Endodermal cell (in vitro differentiated cells): ENCODE measurements around the gene CHST14. TPM values are rescaled to one million over a fixed set of nuclear protein-coding genes. Genes with fewer than 3 reads are reported as not detected.

Source experiments
- DNase-seq: peaks from one replicate; pipeline ENCODE4 v3.0.0-alpha.2; 2017
- H3K27ac ChIP-seq: 2 replicates; pipeline ENCODE4 v1.5.1; 2013; ENCODE audit warnings: mild to moderate bottlenecking, low read depth, low read length, moderate library complexity
- H3K27me3 ChIP-seq: 2 replicates; pipeline ENCODE4 v1.6.1; 2013; ENCODE audit warnings: mild to moderate bottlenecking, low read length, moderate library complexity; ENCODE audit not compliant: insufficient read depth, control insufficient read depth, poor library complexity, severe bottlenecking
- H3K36me3 ChIP-seq: 2 replicates; pipeline ENCODE4 v1.7.0; 2013; ENCODE audit warnings: mild to moderate bottlenecking, low read length, moderate library complexity; ENCODE audit not compliant: control insufficient read depth, insufficient read depth
- H3K4me1 ChIP-seq: one replicate; pipeline ENCODE4 v1.7.0; 2013; ENCODE audit warnings: low read length; ENCODE audit not compliant: control insufficient read depth, insufficient read depth
- H3K4me3 ChIP-seq: 2 replicates; pipeline ENCODE4 v1.5.1; 2013; ENCODE audit warnings: mild to moderate bottlenecking, low read length, moderate library complexity
- H3K9ac ChIP-seq: 2 replicates; pipeline ENCODE4 v1.6.1; 2013; ENCODE audit warnings: mild to moderate bottlenecking, low read length, moderate library complexity; ENCODE audit not compliant: poor library complexity, severe bottlenecking; ENCODE audit errors: extremely low read depth
- H3K9me3 ChIP-seq: 2 replicates; pipeline ENCODE4 v1.6.1; 2013; ENCODE audit warnings: mild to moderate bottlenecking, low read length, moderate library complexity; ENCODE audit not compliant: control insufficient read depth
- H3K27ac Mint-ChIP-seq: 2 replicates; pipeline ENCODE4 v1.8.0; 2020; ENCODE audit warnings: mixed read lengths
- H3K27me3 Mint-ChIP-seq: 2 replicates; pipeline ENCODE4 v1.8.0; 2021; ENCODE audit warnings: mild to moderate bottlenecking, mixed read lengths; ENCODE audit not compliant: insufficient read depth
- H3K36me3 Mint-ChIP-seq: 2 replicates; pipeline ENCODE4 v1.8.0; 2020; ENCODE audit warnings: low read depth, mixed read lengths
- H3K4me1 Mint-ChIP-seq: 2 replicates; pipeline ENCODE4 v1.8.0; 2020; ENCODE audit warnings: mixed read lengths
- H3K4me3 Mint-ChIP-seq: 2 replicates; pipeline ENCODE4 v1.8.0; 2020; ENCODE audit warnings: mild to moderate bottlenecking, moderate library complexity, mixed read lengths
- H3K9me3 Mint-ChIP-seq: 2 replicates; pipeline ENCODE4 v1.8.0; 2020; ENCODE audit warnings: mild to moderate bottlenecking, mixed read lengths
- WGBS, 2 experiments: methylation state at CpG; one replicate each; pipeline versions ENCODE4 v1.1.5 to v1.1.7; 2013; ENCODE audit warnings: missing lambda C conversion rate in 2 of 2, mixed read lengths in 1 of 2; ENCODE audit not compliant: insufficient coverage in 1 of 2, insufficient read length in 1 of 2; 5-methylcytosine and 5-hydroxymethylcytosine counted together
- total RNA-seq, 2 donors: library from RNA; stranded (reverse); fragmentation: NEBNext Ultra II Directional in 1 of 2; extraction: Animal tissue kit (Norgen Biotek cat#: 25700) in 1 of 2; gene quantifications; 2 replicates in 1 of 2; 3 replicates in 1 of 2; pipeline ENCODE4 v1.2.1, GENCODE V29; 2021
- TF ChIP-seq, protein P1 (sequence below): fragments of 200-600 bp; sonication (generic); conservative IDR thresholded peaks from 2 replicates; pipeline ENCODE4 v1.5.0; 2021; ENCODE audit warnings: antibody characterized with exemption, mild to moderate bottlenecking

Gene CHST14
- total RNA-seq, 2 donors from 2014 or later, result 33.7 to 43.0 TPM

- Mint-ChIP-seq H3K4me3 (peak overlapping the region; percentile 64), H3K27ac (no peak overlapping the region), H3K36me3 (no peaks in the 10 kb centered on the region), H3K27me3 (peaks cover 73% of the 10 kb centered on the region), H3K4me1 (peaks cover 11% of the 10 kb centered on the region), H3K9me3 (no peaks in the 10 kb centered on the region)
- Histone ChIP-seq H3K27me3 (peaks cover 50% of the 10 kb centered on the region), H3K27ac (no peak overlapping the region), H3K36me3 (no peaks in the 10 kb centered on the region), H3K9me3 (no peaks in the 10 kb centered on the region), H3K4me1 (no peaks in the 10 kb centered on the region), H3K9ac (no peak overlapping the region), H3K4me3 (peak overlapping the region; percentile 66)
- no peak for DNase-seq
- 52 to 83% methylated on average over 14 to 22 of the region's 22 CpGs for WGBS, 2 experiments
- TF ChIP-seq, protein P1, sequence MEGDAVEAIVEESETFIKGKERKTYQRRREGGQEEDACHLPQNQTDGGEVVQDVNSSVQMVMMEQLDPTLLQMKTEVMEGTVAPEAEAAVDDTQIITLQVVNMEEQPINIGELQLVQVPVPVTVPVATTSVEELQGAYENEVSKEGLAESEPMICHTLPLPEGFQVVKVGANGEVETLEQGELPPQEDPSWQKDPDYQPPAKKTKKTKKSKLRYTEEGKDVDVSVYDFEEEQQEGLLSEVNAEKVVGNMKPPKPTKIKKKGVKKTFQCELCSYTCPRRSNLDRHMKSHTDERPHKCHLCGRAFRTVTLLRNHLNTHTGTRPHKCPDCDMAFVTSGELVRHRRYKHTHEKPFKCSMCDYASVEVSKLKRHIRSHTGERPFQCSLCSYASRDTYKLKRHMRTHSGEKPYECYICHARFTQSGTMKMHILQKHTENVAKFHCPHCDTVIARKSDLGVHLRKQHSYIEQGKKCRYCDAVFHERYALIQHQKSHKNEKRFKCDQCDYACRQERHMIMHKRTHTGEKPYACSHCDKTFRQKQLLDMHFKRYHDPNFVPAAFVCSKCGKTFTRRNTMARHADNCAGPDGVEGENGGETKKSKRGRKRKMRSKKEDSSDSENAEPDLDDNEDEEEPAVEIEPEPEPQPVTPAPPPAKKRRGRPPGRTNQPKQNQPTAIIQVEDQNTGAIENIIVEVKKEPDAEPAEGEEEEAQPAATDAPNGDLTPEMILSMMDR, result no peak
These were observed 40.3 kb downstream of the CHST14 start for GRCh38 chr15:40511093-40511471.

GRCh38 chr15:40511472-40512133 is 40.8 kb downstream of the CHST14 start:
- Histone ChIP-seq H3K9me3 (no peaks in the 10 kb centered on the region), H3K36me3 (no peaks in the 10 kb centered on the region), H3K4me3 (peak overlapping the region; percentile 66), H3K27me3 (peaks cover 50% of the 10 kb centered on the region), H3K27ac (no peak overlapping the region), H3K9ac (no peak overlapping the region), H3K4me1 (no peaks in the 10 kb centered on the region)
- Mint-ChIP-seq H3K9me3 (no peaks in the 10 kb centered on the region), H3K27ac (no peak overlapping the region), H3K36me3 (no peaks in the 10 kb centered on the region), H3K4me3 (peak overlapping the region; percentile 64), H3K4me1 (peaks cover 10% of the 10 kb centered on the region), H3K27me3 (peaks cover 75% of the 10 kb centered on the region)
- peak; percentile 93 for DNase-seq
- WGBS, 2 experiments, result 7 to 9% methylated on average over 34 to 61 of the region's 61 CpGs
- TF ChIP-seq, protein P1, result no peak

- Mint-ChIP-seq H3K9me3 (no peaks in the 10 kb centered on the region), H3K4me3 (peak overlapping the region; percentile 64), H3K36me3 (no peaks in the 10 kb centered on the region), H3K4me1 (peaks cover 6% of the 10 kb centered on the region), H3K27ac (peak overlapping the region; percentile 15), H3K27me3 (peaks cover 71% of the 10 kb centered on the region)
- H3K9ac ChIP-seq, result no peak overlapping the region
- no peak overlapping the region for H3K4me3 ChIP-seq
- no peaks in the 10 kb centered on the region for H3K36me3 ChIP-seq
- H3K4me1 ChIP-seq, result no peaks in the 10 kb centered on the region
- H3K27me3 ChIP-seq, result peaks cover 48% of the 10 kb centered on the region
- no peak overlapping the region for H3K27ac ChIP-seq
- TF ChIP-seq, protein P1, result no peak
- peak; percentile 28 for DNase-seq
- H3K9me3 ChIP-seq, result no peaks in the 10 kb centered on the region
- 92 to 100% methylated on average over 2 of the region's 2 CpGs for WGBS, 2 experiments
These were observed 41.7 kb downstream of the CHST14 start for GRCh38 chr15:40512440-40512839.
